Neural crest cell (in vitro differentiated cells): ENCODE data around the gene LCOR. TPM values are rescaled to one million over a fixed set of nuclear protein-coding genes. Genes with fewer than 3 reads are reported as not detected.
A peak's percentile ranks its signal among the peaks of the same experiment; 100 is the strongest.

Experiments
- DNase-seq: peaks from one replicate; pipeline ENCODE4 v3.0.0; 2021; ENCODE audit warnings: low read depth, mixed read lengths, low spot score
- H3K27ac Mint-ChIP-seq: one replicate; pipeline ENCODE4 v1.8.0; 2021; ENCODE audit warnings: mild to moderate bottlenecking, mixed read lengths; ENCODE audit not compliant: unreplicated experiment
- H3K27me3 Mint-ChIP-seq: 2 replicates; pipeline ENCODE4 v1.8.0; 2021; ENCODE audit warnings: low read depth, mild to moderate bottlenecking, mixed read lengths
- H3K36me3 Mint-ChIP-seq: 2 replicates; pipeline ENCODE4 v1.8.0; 2021; ENCODE audit warnings: low read depth, mild to moderate bottlenecking, mixed read lengths
- H3K4me1 Mint-ChIP-seq: 2 replicates; pipeline ENCODE4 v1.8.0; 2021; ENCODE audit warnings: mixed read lengths
- H3K4me3 Mint-ChIP-seq: one replicate; pipeline ENCODE4 v1.8.0; 2021; ENCODE audit warnings: mild to moderate bottlenecking, mixed read lengths
- H3K9me3 Mint-ChIP-seq: 2 replicates; pipeline ENCODE4 v1.8.0; 2021; ENCODE audit warnings: mixed read lengths
- total RNA-seq: library from RNA; stranded (reverse); gene quantifications from 2 replicates; pipeline ENCODE4 v1.2.1, GENCODE V29; 2021
- TF ChIP-seq, protein P1 (sequence below): fragments of 200-600 bp; sonication (generic); conservative IDR thresholded peaks from 2 replicates; pipeline ENCODE4 v1.5.0; 2021; ENCODE audit warnings: antibody characterized with exemption, mild to moderate bottlenecking

Gene LCOR
- total RNA-seq, 1 donor from 2014 or later = 54.4 TPM

DNA sequence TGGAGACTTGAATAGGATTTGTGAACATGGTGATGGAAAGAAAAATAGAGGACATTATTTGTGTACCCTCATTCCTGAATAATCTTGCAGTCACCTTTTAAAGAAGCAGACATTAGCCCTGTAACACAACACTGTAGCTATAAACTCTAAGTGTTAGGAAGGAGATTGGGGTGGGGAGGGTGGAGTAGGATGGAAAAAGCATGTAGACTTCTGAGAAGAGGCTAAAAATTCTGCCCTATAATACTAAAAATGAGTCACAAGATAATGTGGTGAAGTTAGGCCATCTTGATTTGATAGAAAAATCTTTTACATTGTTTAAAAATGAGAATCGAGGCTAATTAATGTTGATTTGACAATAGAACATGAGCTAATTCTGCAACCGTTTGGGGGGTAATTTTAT, 128.8 kb downstream of the LCOR start:
- Mint-ChIP-seq H3K4me3 (no peak overlapping the region), H3K27me3 (no peaks in the 10 kb centered on the region), H3K36me3 (peaks cover 3% of the 10 kb centered on the region), H3K9me3 (no peaks in the 10 kb centered on the region), H3K27ac (no peak overlapping the region), H3K4me1 (peaks cover 14% of the 10 kb centered on the region)
- no peak for DNase-seq
- TF ChIP-seq, protein P1, sequence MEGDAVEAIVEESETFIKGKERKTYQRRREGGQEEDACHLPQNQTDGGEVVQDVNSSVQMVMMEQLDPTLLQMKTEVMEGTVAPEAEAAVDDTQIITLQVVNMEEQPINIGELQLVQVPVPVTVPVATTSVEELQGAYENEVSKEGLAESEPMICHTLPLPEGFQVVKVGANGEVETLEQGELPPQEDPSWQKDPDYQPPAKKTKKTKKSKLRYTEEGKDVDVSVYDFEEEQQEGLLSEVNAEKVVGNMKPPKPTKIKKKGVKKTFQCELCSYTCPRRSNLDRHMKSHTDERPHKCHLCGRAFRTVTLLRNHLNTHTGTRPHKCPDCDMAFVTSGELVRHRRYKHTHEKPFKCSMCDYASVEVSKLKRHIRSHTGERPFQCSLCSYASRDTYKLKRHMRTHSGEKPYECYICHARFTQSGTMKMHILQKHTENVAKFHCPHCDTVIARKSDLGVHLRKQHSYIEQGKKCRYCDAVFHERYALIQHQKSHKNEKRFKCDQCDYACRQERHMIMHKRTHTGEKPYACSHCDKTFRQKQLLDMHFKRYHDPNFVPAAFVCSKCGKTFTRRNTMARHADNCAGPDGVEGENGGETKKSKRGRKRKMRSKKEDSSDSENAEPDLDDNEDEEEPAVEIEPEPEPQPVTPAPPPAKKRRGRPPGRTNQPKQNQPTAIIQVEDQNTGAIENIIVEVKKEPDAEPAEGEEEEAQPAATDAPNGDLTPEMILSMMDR = no peak

DNA sequence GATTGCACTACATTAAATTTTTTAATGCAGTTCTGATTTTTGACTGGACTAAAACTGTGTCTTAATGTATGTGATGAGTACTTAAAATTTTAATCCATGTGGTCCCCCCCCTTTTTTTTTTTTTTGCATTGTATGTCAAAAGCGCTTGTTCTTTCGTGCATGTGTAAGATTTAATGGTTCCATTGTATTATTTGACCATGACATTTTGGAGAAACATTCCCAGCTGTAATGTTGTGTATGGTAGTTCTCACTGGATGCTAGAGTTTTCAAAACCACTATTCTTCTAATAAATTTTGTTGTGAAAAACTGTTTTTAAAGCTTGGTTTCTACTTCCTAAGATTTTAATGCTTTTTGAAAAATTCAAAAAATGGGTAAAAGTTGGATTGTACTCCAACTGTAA, 132.0 kb downstream of the LCOR start:
- Mint-ChIP-seq H3K27me3 (no peaks in the 10 kb centered on the region), H3K9me3 (no peaks in the 10 kb centered on the region), H3K27ac (no peak overlapping the region)

DNA sequence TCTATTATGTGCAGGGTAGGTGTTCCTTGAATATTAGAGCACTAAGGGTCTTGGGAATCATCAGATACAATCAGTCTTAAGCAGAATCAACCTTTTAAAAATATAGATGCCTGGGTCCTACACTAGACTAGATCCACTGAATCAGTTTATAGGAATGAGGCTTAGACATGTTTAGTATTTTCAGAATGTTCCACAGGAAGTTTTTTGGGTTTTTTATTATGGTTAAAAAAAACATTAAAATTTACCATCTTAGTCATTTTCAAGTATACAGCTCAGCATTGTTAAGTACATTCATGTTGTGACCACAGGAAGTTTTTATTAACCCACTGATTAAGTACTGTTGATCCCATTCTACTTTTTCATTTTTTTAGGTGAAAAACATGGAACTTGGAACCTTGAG, 135.7 kb downstream of the LCOR start:
- no peak overlapping the region for H3K27ac Mint-ChIP-seq
- no peaks in the 10 kb centered on the region for H3K9me3 Mint-ChIP-seq
- TF ChIP-seq, protein P1 = no peak
- peaks cover 7% of the 10 kb centered on the region for H3K36me3 Mint-ChIP-seq
- no peak for DNase-seq
- no peaks in the 10 kb centered on the region for H3K27me3 Mint-ChIP-seq
- H3K4me3 Mint-ChIP-seq = no peak overlapping the region
- peaks cover 28% of the 10 kb centered on the region for H3K4me1 Mint-ChIP-seq

More for the DNA sequence above, 132.0 kb downstream of the LCOR start:
- peaks cover 14% of the 10 kb centered on the region for H3K4me1 Mint-ChIP-seq
- TF ChIP-seq, protein P1 = no peak
- H3K4me3 Mint-ChIP-seq = no peak overlapping the region
- no peak for DNase-seq
- peaks cover 7% of the 10 kb centered on the region for H3K36me3 Mint-ChIP-seq

DNA sequence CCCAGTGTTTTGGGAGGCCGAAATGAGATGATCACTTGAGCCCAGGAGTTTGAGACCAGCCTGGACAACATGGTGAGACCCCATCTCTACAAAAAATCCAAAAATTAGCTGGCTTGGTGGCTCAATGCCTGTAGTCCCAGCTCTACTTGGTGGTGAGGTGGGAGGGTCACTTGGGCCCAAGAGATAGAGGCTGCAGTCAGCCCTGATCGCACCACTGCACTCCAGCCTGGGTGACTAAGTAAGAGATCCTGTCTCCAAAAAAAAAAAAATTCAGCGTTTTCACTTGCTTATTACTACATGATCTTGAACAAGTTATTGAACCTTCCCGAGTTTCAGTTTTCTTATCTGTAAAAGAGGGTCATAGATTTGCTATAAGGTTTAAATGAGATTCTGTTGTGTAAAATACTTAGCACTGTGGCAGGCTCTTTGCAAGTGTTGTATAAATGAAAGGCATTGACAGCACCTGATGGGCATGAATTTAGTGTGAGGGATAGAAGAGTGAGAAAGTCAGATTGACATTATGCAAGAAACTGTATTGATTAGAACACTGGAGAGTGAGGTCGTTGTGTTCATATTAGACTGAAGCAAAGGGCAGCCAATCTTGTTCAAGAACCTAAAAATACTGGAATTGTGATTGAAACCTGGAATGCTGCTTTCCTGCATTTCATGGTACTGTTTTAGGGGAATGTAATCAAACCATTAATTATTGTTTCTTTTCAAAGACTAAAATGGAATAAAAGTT, 136.8 kb downstream of the LCOR start:
- TF ChIP-seq, protein P1 = no peak
- H3K27me3 Mint-ChIP-seq = no peaks in the 10 kb centered on the region
- H3K27ac Mint-ChIP-seq = no peak overlapping the region
- no peak for DNase-seq
- no peaks in the 10 kb centered on the region for H3K9me3 Mint-ChIP-seq
- H3K4me1 Mint-ChIP-seq = peaks cover 24% of the 10 kb centered on the region
- H3K4me3 Mint-ChIP-seq = no peak overlapping the region
- peaks cover 7% of the 10 kb centered on the region for H3K36me3 Mint-ChIP-seq

DNA sequence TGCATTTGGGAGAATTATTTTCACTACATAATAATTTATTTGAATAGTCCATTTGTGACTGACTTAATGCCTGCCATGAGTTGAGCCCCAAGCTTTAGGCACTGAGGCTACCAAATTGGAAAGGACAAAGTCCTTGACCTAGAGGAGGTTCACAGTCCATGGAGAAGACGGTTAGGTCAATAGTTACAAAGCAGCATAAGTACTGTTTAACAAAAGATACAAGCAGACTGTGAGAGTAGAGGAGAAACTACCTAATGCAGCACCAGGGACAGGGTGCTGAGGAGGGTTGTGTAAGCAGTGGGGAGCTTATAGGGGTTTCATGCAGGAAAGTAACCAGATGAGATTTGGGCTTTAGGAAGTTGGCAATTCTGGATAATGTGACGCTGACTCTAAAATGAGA, 139.2 kb downstream of the LCOR start:
- peaks cover 16% of the 10 kb centered on the region for H3K4me1 Mint-ChIP-seq
- H3K36me3 Mint-ChIP-seq = peaks cover 3% of the 10 kb centered on the region
- H3K27me3 Mint-ChIP-seq = no peaks in the 10 kb centered on the region
- no peak overlapping the region for H3K4me3 Mint-ChIP-seq
- no peak for DNase-seq
- TF ChIP-seq, protein P1 = no peak
- peak overlapping the region; percentile 0 for H3K27ac Mint-ChIP-seq
- no peaks in the 10 kb centered on the region for H3K9me3 Mint-ChIP-seq
